ENCODE data around the gene MPV17L2. TPM values are rescaled to one million over a fixed set of nuclear protein-coding genes. Genes with fewer than 3 reads are reported as not detected.

Gene MPV17L2
- total and polyA plus RNA-seq, 2 donors (not counting 3 experiments of a cell fraction or from before 2014, with no cell fraction given), result 13.8 to 27.6 TPM

DNA sequence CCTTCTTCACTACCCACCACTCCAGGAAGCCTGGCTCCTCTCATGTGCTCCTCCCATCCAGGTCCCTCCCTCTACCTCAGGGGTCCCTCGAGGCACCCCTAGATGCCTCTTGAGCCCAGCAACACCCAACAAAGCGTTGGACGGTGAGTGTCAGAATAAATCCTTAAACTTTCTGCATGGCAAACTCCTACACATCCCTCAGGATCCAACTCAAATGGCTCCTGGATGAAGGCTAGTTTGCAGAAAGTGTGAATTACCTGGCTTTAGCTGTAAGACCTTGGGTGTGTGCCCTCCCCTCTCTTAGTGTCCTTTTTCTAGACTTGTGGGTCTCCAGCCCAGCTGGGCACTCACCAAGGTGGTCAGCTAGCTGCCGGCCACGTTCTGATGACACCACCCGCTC, 5.4 kb downstream of the MPV17L2 start:
- DNase-seq (ENCODE audit: low read depth, low spot score) (no peak), FAIRE-seq (no peak)
- H3K4me1 ChIP-seq (ENCODE audit: control insufficient read depth, extremely low read depth, insufficient read depth, low read length), result peaks cover 14% of the 10 kb centered on the region
- intact Hi-C loops (cut with micrococcal nuclease) (no loop called here), dilution Hi-C loops (cut with MboI; ENCODE audit: extremely low pct_ligation_motif_present, low sequenced_read_pairs) (no loop called here)
- no peak overlapping the region for H3K4me3 ChIP-seq (replicated peaks in 1 of 3; ENCODE audit: insufficient read depth in 1 of 3, low read depth in 1 of 3, low read length in 3 of 3)
- POLR2A ChIA-PET, result interaction anchor here (2.0 kb wide), 1 partner anchor 83 kb away, joined by 6 read pairs; the partner anchor contains the start of gene JUND
- H3K4me2 ChIP-seq (ENCODE audit: insufficient read depth, low read length), result no peak overlapping the region
- no peaks in the 10 kb centered on the region for H3K9me3 ChIP-seq (replicated peaks; ENCODE audit: control insufficient read depth, insufficient read depth, low read length)
- no TSS peak for BruUV-seq (replicated peaks)
- H3K79me2 ChIP-seq (ENCODE audit: control insufficient read depth, insufficient read depth, low read length), result no peaks in the 10 kb centered on the region
- peaks cover 0 to 2% of the 10 kb centered on the region in 2 experiments for H3K27me3 ChIP-seq (ENCODE audit: control insufficient read depth in 2 of 2, insufficient read depth in 2 of 2, low read length in 2 of 2)
- CTCF ChIA-PET, result interaction anchor here (1.5 kb wide), 2 partner anchors 10 to 119 kb away, joined by 3 to 5 read pairs; no protein-coding TSS in a partner anchor
- no peak overlapping the region for H3K9ac ChIP-seq (replicated peaks; ENCODE audit: extremely low read depth, insufficient read depth, low read length)
- no peak overlapping the region for H2AFZ ChIP-seq (ENCODE audit: low read depth, low read length)
- TF ChIP-seq FOS (IDR thresholded peaks at IDR 0.05; ENCODE audit: borderline replicate concordance, insufficient read depth, low read length), result no peak
- TF ChIP-seq POLR2A (IDR thresholded peaks at IDR 0.05; ENCODE audit: low read depth, low read length), result no peak
- no peak for TF ChIP-seq POLR2AphosphoS5 (IDR thresholded peaks at IDR 0.05; ENCODE audit: insufficient read depth, low read depth, low read length)
- TF ChIP-seq EZH2 (IDR thresholded peaks at IDR 0.05; ENCODE audit: borderline replicate concordance, low read depth, low read length, severe bottlenecking), result no peak
- no peak for TF ChIP-seq CTCF (IDR thresholded peaks at IDR 0.05; ENCODE audit: extremely low read depth in 1 of 2, insufficient read depth in 1 of 2, low read depth in 1 of 2, low read length in 2 of 2)
- H3K27ac ChIP-seq (ENCODE audit: insufficient read depth, low read depth, low read length), result no peak overlapping the region
- H3K9me1 ChIP-seq (replicated peaks; ENCODE audit: control insufficient read depth, extremely low read depth, insufficient read depth, low read length), result no peaks in the 10 kb centered on the region
- H4K20me1 ChIP-seq (replicated peaks; ENCODE audit: control insufficient read depth, extremely low read depth, insufficient read depth, low read length), result no peaks in the 10 kb centered on the region
- H3K36me3 ChIP-seq (ENCODE audit: control insufficient read depth in 2 of 2, extremely low read depth in 1 of 2, insufficient read depth in 2 of 2, low read length in 2 of 2), result peaks cover 0 to 6% of the 10 kb centered on the region in 2 experiments

DNA sequence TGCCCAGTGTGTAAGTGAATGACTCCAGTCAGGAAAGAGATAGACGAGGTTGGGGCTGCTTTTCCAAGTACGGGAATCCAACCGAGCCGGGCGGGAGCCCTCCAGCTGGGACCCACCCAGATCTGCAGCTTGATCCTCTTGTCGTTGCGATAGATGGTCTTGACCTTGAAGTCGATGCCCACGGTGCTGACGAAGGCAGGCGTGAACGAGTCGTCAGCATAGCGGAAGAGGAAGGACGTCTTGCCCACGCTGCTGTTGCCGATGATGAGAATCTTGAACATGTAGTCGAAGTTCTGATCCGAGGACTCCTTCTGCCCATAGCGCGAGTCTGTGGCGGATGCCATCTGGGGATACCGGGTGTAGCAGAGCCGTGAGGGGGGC, 9.4 kb downstream of the MPV17L2 start:
- TF ChIP-seq EZH2 (IDR thresholded peaks at IDR 0.05; ENCODE audit: borderline replicate concordance, low read depth, low read length, severe bottlenecking) (no peak), CTCF (IDR thresholded peaks at IDR 0.05; ENCODE audit: extremely low read depth in 1 of 2, insufficient read depth in 1 of 2, low read depth in 1 of 2, low read length in 2 of 2) (no peak), MYC (IDR thresholded peaks at IDR 0.05; ENCODE audit: low read depth, low read length) (no peak), JUN (IDR thresholded peaks at IDR 0.05; ENCODE audit: borderline replicate concordance, insufficient read depth, insufficient read length, low read depth) (no peak), FOS (IDR thresholded peaks at IDR 0.05; ENCODE audit: borderline replicate concordance, insufficient read depth, low read length) (no peak), GATA2 (IDR thresholded peaks at IDR 0.05; ENCODE audit: insufficient read depth, insufficient read length, low read depth, low read length) (no peak), POLR2A (IDR thresholded peaks at IDR 0.05; ENCODE audit: low read depth, low read length) (no peak), POLR2AphosphoS5 (IDR thresholded peaks at IDR 0.05; ENCODE audit: insufficient read depth, low read depth, low read length) (no peak)
- TF ChIP-seq, protein P1, sequence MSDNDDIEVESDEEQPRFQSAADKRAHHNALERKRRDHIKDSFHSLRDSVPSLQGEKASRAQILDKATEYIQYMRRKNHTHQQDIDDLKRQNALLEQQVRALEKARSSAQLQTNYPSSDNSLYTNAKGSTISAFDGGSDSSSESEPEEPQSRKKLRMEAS (IDR thresholded peaks at IDR 0.05; ENCODE audit: insufficient read depth, insufficient read length), result no peak
- H3K27ac ChIP-seq (ENCODE audit: insufficient read depth, low read depth, low read length), result no peak overlapping the region
- no peaks in the 10 kb centered on the region for H3K9me1 ChIP-seq (replicated peaks; ENCODE audit: control insufficient read depth, extremely low read depth, insufficient read depth, low read length)
- ChIA-PET POLR2A (no interaction called here), CTCF (interaction anchor here (1.2 to 3.5 kb wide), 2 partner anchors 49 to 89 kb away, joined by 5 to 26 read pairs; no protein-coding TSS in a partner anchor)
- intact Hi-C loops (cut with micrococcal nuclease) (no loop called here), dilution Hi-C loops (cut with MboI; ENCODE audit: extremely low pct_ligation_motif_present, low sequenced_read_pairs) (no loop called here)
- no peaks in the 10 kb centered on the region for H3K79me2 ChIP-seq (ENCODE audit: control insufficient read depth, insufficient read depth, low read length)
- H3K27me3 ChIP-seq (ENCODE audit: control insufficient read depth in 2 of 2, insufficient read depth in 2 of 2, low read length in 2 of 2), result peaks cover 0 to 2% of the 10 kb centered on the region in 2 experiments
- H3K4me3 ChIP-seq (replicated peaks in 1 of 3; ENCODE audit: insufficient read depth in 1 of 3, low read depth in 1 of 3, low read length in 3 of 3), result no peak overlapping the region
- H4K20me1 ChIP-seq (replicated peaks; ENCODE audit: control insufficient read depth, extremely low read depth, insufficient read depth, low read length), result no peaks in the 10 kb centered on the region
- DNase-seq (ENCODE audit: low read depth, low spot score), result no peak
- no peaks in the 10 kb centered on the region for H3K9me3 ChIP-seq (replicated peaks; ENCODE audit: control insufficient read depth, insufficient read depth, low read length)
- peaks cover 10% of the 10 kb centered on the region for H3K4me1 ChIP-seq (ENCODE audit: control insufficient read depth, extremely low read depth, insufficient read depth, low read length)
- H3K9ac ChIP-seq (replicated peaks; ENCODE audit: extremely low read depth, insufficient read depth, low read length), result no peak overlapping the region
- BruUV-seq (replicated peaks), result no TSS peak
- no peak overlapping the region for H2AFZ ChIP-seq (ENCODE audit: low read depth, low read length)
- no peak for FAIRE-seq
- H3K4me2 ChIP-seq (ENCODE audit: insufficient read depth, low read length), result no peak overlapping the region
- H3K36me3 ChIP-seq (ENCODE audit: control insufficient read depth in 2 of 2, extremely low read depth in 1 of 2, insufficient read depth in 2 of 2, low read length in 2 of 2), result no peaks in the 10 kb centered on the region
